CD4-positive, CD25-positive, alpha-beta regulatory T cell (primary cell): ENCODE results near the gene CSTF2. TPM values are rescaled to one million over a fixed set of nuclear protein-coding genes. Genes with fewer than 3 reads are reported as not detected.

Source experiments
- ATAC-seq, 2 donors: fragments of 150-1000 bp; cut with Tn5 transposase; one replicate each; pipeline ENCODE4 v1.10.0; 2021; ENCODE audit warnings: low read depth in 2 of 2, moderate number of reproducible peaks in 2 of 2, moderate library complexity in 1 of 2
- DNase-seq, 3 donors: peaks; one replicate each; pipeline versions ENCODE4 v3.0.0 to v3.0.0-alpha.2; 2012 to 2022; ENCODE audit warnings: mixed read lengths in 1 of 3
- H3K27ac ChIP-seq: one replicate; pipeline ENCODE4 v1.7.0; 2013; ENCODE audit warnings: mild to moderate bottlenecking, low read length; ENCODE audit not compliant: insufficient read depth, poor library complexity, severe bottlenecking
- H3K27me3 ChIP-seq: one replicate; pipeline ENCODE4 v1.7.0; 2013; ENCODE audit warnings: low read length; ENCODE audit not compliant: control insufficient read depth, insufficient read depth
- H3K36me3 ChIP-seq: one replicate; pipeline ENCODE4 v1.7.0; 2013; ENCODE audit warnings: mild to moderate bottlenecking, low read length, moderate library complexity; ENCODE audit not compliant: control insufficient read depth, insufficient read depth
- H3K4me1 ChIP-seq: 2 replicates; pipeline ENCODE4 v1.7.0; 2013; ENCODE audit warnings: mild to moderate bottlenecking, low read length; ENCODE audit not compliant: insufficient read depth, control insufficient read depth, poor library complexity, severe bottlenecking
- H3K4me3 ChIP-seq: one replicate; pipeline ENCODE4 v1.7.0; 2013; ENCODE audit warnings: low read depth, mild to moderate bottlenecking, low read length, moderate library complexity
- H3K9me3 ChIP-seq, 2 experiments: 1 replicate in 1 of 2; 2 replicates in 1 of 2; pipeline ENCODE4 v1.7.0; 2013; ENCODE audit warnings: low read length in 2 of 2, mild to moderate bottlenecking in 1 of 2, moderate library complexity in 1 of 2; ENCODE audit not compliant: control insufficient read depth in 2 of 2
- H3K27ac Mint-ChIP-seq, 3 donors: one replicate each; pipeline ENCODE4 v1.8.0; 2020 to 2022; ENCODE audit warnings: mild to moderate bottlenecking in 3 of 3, mixed read lengths in 3 of 3, moderate library complexity in 2 of 3
- H3K27me3 Mint-ChIP-seq: one replicate; pipeline ENCODE4 v1.8.0; 2022; ENCODE audit warnings: mild to moderate bottlenecking, mixed read lengths
- H3K36me3 Mint-ChIP-seq: one replicate; pipeline ENCODE4 v1.8.0; 2020; ENCODE audit warnings: mixed read lengths
- H3K4me1 Mint-ChIP-seq, 4 donors: one replicate each; pipeline ENCODE4 v1.8.0; 2020 to 2022; ENCODE audit warnings: mixed read lengths in 4 of 4, mild to moderate bottlenecking in 1 of 4
- H3K4me3 Mint-ChIP-seq, 4 donors: one replicate each; pipeline ENCODE4 v1.8.0; 2020 to 2022; ENCODE audit warnings: mild to moderate bottlenecking in 4 of 4, mixed read lengths in 4 of 4, moderate library complexity in 3 of 4
- H3K9me3 Mint-ChIP-seq, 7 donors: one replicate each; pipeline ENCODE4 v1.8.0; 2020 to 2022; ENCODE audit warnings: mixed read lengths in 7 of 7, mild to moderate bottlenecking in 3 of 7, moderate library complexity in 2 of 7
- polyA plus RNA-seq, 4 donors: library from polyadenylated mRNA; unstranded; fragments of 300-500 nt; fragmentation: Illumina TruSeq; gene quantifications; one replicate each; pipeline ENCODE4 v1.2.3, GENCODE V29; 2021
- total RNA-seq: library from RNA; stranded (reverse); gene quantifications from one replicate; pipeline ENCODE4 v1.2.3, GENCODE V29; 2022

CSTF2 gene
- total and polyA plus RNA-seq, 5 donors from 2014 or later = 11.1 to 19.2 (median 14.9) TPM

DNA sequence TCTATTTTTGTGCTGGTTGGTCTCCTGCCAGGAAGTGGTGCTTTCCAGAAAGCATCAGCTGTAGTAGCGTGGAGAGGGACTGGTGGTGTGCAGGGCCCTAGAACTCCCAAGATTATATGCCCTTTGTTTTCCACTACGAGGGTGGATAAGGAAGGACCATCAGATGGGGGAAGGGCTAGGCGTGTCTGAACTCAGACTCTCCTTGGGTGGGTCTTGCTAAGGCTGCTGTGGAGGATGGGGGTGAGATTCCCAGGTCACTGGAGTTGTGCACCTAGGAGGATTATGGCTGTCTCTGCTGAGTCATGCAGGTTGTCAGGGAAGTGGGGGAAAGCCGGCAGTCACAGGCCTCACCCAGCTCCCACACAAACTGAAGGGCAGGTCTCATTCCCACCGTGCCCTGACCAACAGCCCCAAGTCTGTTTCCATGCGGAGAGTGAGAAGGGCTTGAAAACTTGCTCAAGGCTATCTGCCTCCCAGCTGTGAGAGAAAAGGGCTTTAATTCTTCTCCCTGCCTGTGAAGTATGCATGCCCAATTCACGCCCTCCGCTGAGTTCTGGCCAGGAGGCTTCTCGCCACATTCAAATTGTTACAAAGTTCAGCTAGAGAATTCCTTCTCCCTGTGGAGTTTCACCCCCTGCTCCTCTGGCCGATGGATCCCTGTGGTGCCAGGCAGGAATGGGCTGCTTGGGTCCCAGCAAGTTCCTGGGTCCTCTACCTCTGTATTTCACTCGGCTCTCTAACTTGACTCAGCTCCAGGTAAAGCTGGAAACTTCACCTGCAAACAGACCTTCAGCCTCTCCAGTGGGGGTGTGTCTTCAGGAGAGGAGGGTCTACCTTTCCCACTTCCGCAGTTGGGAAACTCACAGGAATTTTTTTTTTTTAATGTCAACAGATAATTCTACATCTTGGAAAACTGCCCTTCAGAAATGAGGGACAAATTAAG lies 7.7 kb upstream of the CSTF2 start:
- Mint-ChIP-seq H3K4me1 (no peaks in the 10 kb centered on the region), H3K9me3 (peaks cover 0 to 9% (median 0%) of the 10 kb centered on the region in 7 donors), H3K36me3 (no peaks in the 10 kb centered on the region), H3K27ac (no peak overlapping the region), H3K27me3 (peaks cover 29% of the 10 kb centered on the region), H3K4me3 (no peak overlapping the region)
- Histone ChIP-seq H3K4me3 (no peak overlapping the region), H3K27me3 (peaks cover 5% of the 10 kb centered on the region), H3K4me1 (no peaks in the 10 kb centered on the region), H3K27ac (no peak overlapping the region), H3K36me3 (no peaks in the 10 kb centered on the region), H3K9me3 (no peaks in the 10 kb centered on the region)
- ATAC-seq (no peak), DNase-seq (no peak)

DNA sequence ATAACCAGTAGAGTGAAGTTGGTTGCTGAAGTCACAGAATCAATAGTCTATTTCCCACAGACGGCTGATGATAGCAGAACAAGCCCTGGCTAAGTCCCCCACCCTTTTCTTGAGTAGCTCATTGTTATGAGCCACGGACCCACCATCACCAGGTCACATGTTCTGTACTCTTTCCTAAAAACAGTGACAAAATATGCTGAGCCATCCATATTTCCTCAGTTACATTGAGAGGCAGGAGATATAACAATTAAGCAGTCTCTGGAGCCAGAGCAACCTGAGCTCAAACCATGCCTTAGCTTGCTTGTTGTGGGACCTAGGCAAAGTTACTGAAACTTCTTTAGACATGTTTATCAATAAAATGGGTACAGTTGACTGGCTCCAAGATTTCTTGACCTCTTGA lies 2.9 kb upstream of the CSTF2 start:
- Histone ChIP-seq H3K4me3 (no peak overlapping the region), H3K27ac (no peak overlapping the region), H3K4me1 (peaks cover 8% of the 10 kb centered on the region), H3K36me3 (peaks cover 4% of the 10 kb centered on the region), H3K9me3 (no peaks in the 10 kb centered on the region), H3K27me3 (peaks cover 5% of the 10 kb centered on the region)
- Mint-ChIP-seq H3K9me3 (peaks cover 0 to 2% (median 0%) of the 10 kb centered on the region in 7 donors), H3K36me3 (peaks cover 4% of the 10 kb centered on the region), H3K4me3 (no peak overlapping the region), H3K27ac (no peak overlapping the region), H3K27me3 (peaks cover 5% of the 10 kb centered on the region), H3K4me1 (peaks cover 4 to 13% (median 6%) of the 10 kb centered on the region in 4 donors)
- ATAC-seq = no peak
- no peak for DNase-seq

- ATAC-seq (no peak), DNase-seq (no peak)
- peaks cover 0 to 2% (median 0%) of the 10 kb centered on the region in 7 donors for H3K9me3 Mint-ChIP-seq
- peaks cover 8% of the 10 kb centered on the region for H3K36me3 Mint-ChIP-seq
- Histone ChIP-seq H3K27ac (peak overlapping the region; percentile 85), H3K27me3 (peaks cover 5% of the 10 kb centered on the region), H3K4me1 (peaks cover 8% of the 10 kb centered on the region), H3K36me3 (peaks cover 23% of the 10 kb centered on the region), H3K9me3 (no peaks in the 10 kb centered on the region), H3K4me3 (peak overlapping the region; percentile 90)
- peak overlapping the region; percentile 80 to 91 (median 86) for H3K4me3 Mint-ChIP-seq
- peak overlapping the region; percentile 88 to 93 (median 91) for H3K27ac Mint-ChIP-seq
- peaks cover 4 to 13% (median 6%) of the 10 kb centered on the region in 4 donors for H3K4me1 Mint-ChIP-seq
- H3K27me3 Mint-ChIP-seq = peaks cover under 1% of the 10 kb centered on the region
Observed at GRCh38 chrX:100819534-100819836, 706 bp upstream of the CSTF2 start.

DNA sequence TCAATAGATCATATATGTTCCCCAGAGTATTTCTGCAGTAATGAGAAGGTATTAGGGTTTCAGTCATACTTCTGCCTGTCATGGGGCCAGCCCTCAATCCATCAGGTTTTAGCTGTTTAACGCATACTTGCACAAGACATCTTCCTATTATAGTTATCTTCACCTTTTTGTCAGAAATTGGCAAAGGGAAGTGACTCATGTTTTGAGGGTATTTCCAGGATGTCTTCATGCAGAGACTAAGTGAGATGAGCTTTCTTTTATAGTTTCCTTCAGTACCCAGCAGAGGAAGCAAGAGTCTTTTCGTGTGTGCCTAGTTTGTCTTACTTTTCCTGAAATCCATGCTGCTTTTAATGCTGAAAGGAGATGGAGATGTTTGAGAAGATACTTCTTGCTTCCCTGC lies 9.5 kb downstream of the CSTF2 start:
- peak overlapping the region; percentile 72 for H3K4me3 ChIP-seq
- peak overlapping the region; percentile 82 for H3K27ac ChIP-seq
- Mint-ChIP-seq H3K4me3 (peak overlapping the region; percentile 58 to 83 (median 68)), H3K36me3 (peaks cover 18% of the 10 kb centered on the region), H3K27ac (peak overlapping the region; percentile 82 to 96 (median 92)), H3K4me1 (peaks cover 9 to 24% (median 19%) of the 10 kb centered on the region in 4 donors), H3K27me3 (no peaks in the 10 kb centered on the region), H3K9me3 (no peaks in the 10 kb centered on the region)
- H3K27me3 ChIP-seq = no peaks in the 10 kb centered on the region
- H3K9me3 ChIP-seq = no peaks in the 10 kb centered on the region
- ATAC-seq = peak; percentile 88 to 94
- DNase-seq = peak in 2 of 3 donors; percentile 24 to 68
- H3K36me3 ChIP-seq = peaks cover 44% of the 10 kb centered on the region
- peaks cover 15% of the 10 kb centered on the region for H3K4me1 ChIP-seq

DNA sequence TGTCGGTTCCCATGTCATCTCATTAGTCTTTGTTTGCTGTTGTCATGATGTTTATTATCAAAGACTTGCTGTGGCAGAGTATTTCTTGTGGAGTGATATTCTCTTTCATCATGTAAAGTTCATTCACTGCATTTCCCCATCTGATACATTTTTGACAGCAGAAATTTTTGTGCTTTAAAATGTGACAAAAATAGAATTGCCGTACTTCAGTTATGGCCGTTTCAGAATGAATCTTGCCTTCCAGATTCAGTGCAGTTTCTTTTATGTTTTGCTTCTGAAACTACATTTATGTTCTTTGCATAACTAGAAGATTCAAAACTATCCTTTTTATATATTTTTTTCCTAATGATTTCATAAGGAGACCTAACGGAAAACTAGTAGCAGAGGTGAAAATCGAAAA lies 10.0 kb downstream of the CSTF2 start:
- Mint-ChIP-seq H3K4me3 (peak overlapping the region; percentile 58 to 83 (median 68)), H3K36me3 (peaks cover 18% of the 10 kb centered on the region), H3K9me3 (no peaks in the 10 kb centered on the region), H3K4me1 (peaks cover 9 to 24% (median 19%) of the 10 kb centered on the region in 4 donors), H3K27me3 (no peaks in the 10 kb centered on the region), H3K27ac (peak overlapping the region; percentile 82 to 96 (median 92))
- Histone ChIP-seq H3K27ac (peak overlapping the region; percentile 82), H3K9me3 (no peaks in the 10 kb centered on the region), H3K4me3 (peak overlapping the region; percentile 72), H3K4me1 (peaks cover 15% of the 10 kb centered on the region), H3K36me3 (peaks cover 42% of the 10 kb centered on the region), H3K27me3 (no peaks in the 10 kb centered on the region)
- peak in 1 of 2 donors; percentile 16 for ATAC-seq
- no peak for DNase-seq

- no peaks in the 10 kb centered on the region for H3K27me3 Mint-ChIP-seq
- H3K4me3 Mint-ChIP-seq = peak overlapping the region; percentile 52 to 83 (median 80)
- ATAC-seq (no peak), DNase-seq (peak in 2 of 3 donors; percentile 8 to 24)
- H3K27me3 ChIP-seq = no peaks in the 10 kb centered on the region
- H3K36me3 ChIP-seq = peaks cover 42% of the 10 kb centered on the region
- H3K4me1 ChIP-seq = peaks cover 15% of the 10 kb centered on the region
- no peaks in the 10 kb centered on the region for H3K9me3 ChIP-seq
- peak overlapping the region; percentile 72 for H3K4me3 ChIP-seq
- H3K27ac ChIP-seq = peak overlapping the region; percentile 82
- H3K36me3 Mint-ChIP-seq = peaks cover 18% of the 10 kb centered on the region
- no peaks in the 10 kb centered on the region for H3K9me3 Mint-ChIP-seq
- peaks cover 9 to 24% (median 19%) of the 10 kb centered on the region in 4 donors for H3K4me1 Mint-ChIP-seq
- H3K27ac Mint-ChIP-seq = peak overlapping the region; percentile 82 to 96 (median 92)
Observed at GRCh38 chrX:100830547-100830946, 10.4 kb downstream of the CSTF2 start.

DNA sequence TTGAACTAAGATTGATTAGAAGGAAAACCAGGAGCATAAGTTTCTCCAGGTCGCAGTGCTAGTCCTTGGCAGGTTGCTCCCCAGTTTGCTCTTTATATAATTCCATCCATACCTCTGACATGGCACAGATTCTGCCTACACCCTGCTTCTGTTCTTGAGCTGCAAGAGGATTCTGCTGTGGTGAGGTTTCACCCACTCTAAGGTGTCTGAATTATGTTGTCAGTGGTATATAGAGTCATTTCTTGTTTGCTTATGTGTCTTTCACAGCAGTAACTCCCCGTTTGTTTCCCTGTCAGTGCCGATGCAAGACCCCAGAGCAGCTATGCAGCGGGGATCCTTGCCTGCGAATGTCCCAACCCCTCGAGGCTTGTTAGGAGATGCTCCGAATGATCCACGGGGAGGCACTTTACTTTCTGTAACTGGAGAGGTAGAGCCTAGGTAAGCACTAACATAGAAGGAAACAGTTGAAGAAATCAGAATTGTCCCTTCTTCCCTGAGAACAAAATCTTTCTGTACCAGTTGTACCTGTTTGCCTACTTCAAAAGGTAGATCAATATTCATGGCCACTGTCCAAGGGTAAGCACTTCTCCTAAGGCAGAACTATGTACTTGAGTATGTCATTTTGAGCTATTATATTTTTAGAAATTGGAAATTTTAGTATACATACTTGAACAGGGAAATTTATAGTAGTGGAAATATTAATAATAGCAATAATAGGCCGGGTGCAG lies 11.2 kb downstream of the CSTF2 start:
- DNase-seq (no peak), ATAC-seq (no peak)
- H3K4me1 Mint-ChIP-seq = peaks cover 9 to 24% (median 19%) of the 10 kb centered on the region in 4 donors
- H3K9me3 Mint-ChIP-seq = no peaks in the 10 kb centered on the region
- Histone ChIP-seq H3K4me1 (peaks cover 15% of the 10 kb centered on the region), H3K36me3 (peaks cover 42% of the 10 kb centered on the region), H3K27me3 (no peaks in the 10 kb centered on the region), H3K9me3 (no peaks in the 10 kb centered on the region), H3K27ac (peak overlapping the region; percentile 82), H3K4me3 (peak overlapping the region; percentile 72)
- no peaks in the 10 kb centered on the region for H3K27me3 Mint-ChIP-seq
- peaks cover 18% of the 10 kb centered on the region for H3K36me3 Mint-ChIP-seq
- H3K4me3 Mint-ChIP-seq = peak overlapping the region in 3 of 4 donors; percentile 80 to 83 (median 81)
- peak overlapping the region; percentile 79 to 84 (median 82) for H3K27ac Mint-ChIP-seq
